Suprapubic skin (tissue), 4 donors: ENCODE data around the gene S100A3.

Experiments used
- CTCF ChIP-seq, 2 donors: fragments of 200-600 bp in 1 of 2; fragments of 450-650 bp in 1 of 2; sonication (generic) in 1 of 2; IDR thresholded peaks; one replicate each; pipeline ENCODE4 v1.5.1; 2016 to 2019; ENCODE audit warnings: antibody characterized with exemption in 2 of 2, mild to moderate bottlenecking in 1 of 2, moderate library complexity in 1 of 2
- POLR2A ChIP-seq, 2 donors: fragments of 450-650 bp; IDR thresholded peaks; one replicate each; pipeline ENCODE4 v1.6.1; 2017; ENCODE audit warnings: antibody characterized with exemption in 2 of 2, mild to moderate bottlenecking in 2 of 2, moderate library complexity in 2 of 2
- POLR2AphosphoS5 ChIP-seq, 3 donors: sonication (generic); formaldehyde crosslinking; IDR thresholded peaks; one replicate each; pipeline ENCODE4 v1.6.1; 2017; ENCODE audit warnings: antibody characterized with exemption in 3 of 3

GRCh38 chr1:153553830-153554541 lies 4.9 kb upstream of the S100A3 start:
- TF ChIP-seq CTCF (IDR thresholded peaks at IDR 0.05), result no peak
- no peak for TF ChIP-seq POLR2AphosphoS5 (IDR thresholded peaks at IDR 0.05)
- TF ChIP-seq POLR2A (IDR thresholded peaks at IDR 0.05), result no peak
